Measurements from ENCODE around the gene WNT2.

The WNT2 gene

GRCh38 chr7:117323851-117324711, 1.2 kb upstream of the WNT2 start:
- no peak for TF ChIP-seq CTCF (IDR thresholded peaks at IDR 0.05)

DNA sequence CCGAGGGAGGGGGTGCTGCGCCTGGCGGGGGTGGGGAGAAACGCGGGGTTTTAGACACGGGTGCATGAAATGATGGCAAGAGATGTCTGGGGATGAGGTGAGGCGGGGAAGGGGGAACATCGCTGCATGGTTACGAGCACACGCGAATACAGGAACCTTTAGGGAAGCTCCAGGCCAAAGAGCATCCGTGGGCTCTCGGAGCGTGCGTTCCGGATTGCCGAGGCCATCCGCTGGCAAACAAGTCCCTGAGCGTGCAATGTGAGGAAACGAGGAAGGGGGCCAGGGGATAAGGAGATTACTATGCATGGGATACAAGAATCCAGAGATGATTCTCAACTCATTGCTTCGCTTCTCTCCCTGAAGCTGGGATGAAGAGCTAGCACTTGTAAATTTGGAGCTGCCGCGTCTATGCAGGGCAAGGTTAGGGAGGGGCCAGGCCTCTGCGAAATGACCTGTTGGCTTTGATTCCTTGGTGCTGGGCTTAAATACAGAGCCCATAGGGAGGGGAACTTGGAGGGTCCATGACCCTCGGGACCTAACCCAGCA, 520 bp upstream of the WNT2 start:
- no peak for TF ChIP-seq CTCF (IDR thresholded peaks at IDR 0.05)

GRCh38 chr7:117320523-117320922, 2.3 kb downstream of the WNT2 start:
- no peak for TF ChIP-seq CTCF (IDR thresholded peaks at IDR 0.05)

- no peak for TF ChIP-seq CTCF (IDR thresholded peaks at IDR 0.05)
Measured at GRCh38 chr7:117319181-117319580, 3.7 kb downstream of the WNT2 start.

- TF ChIP-seq CTCF (IDR thresholded peaks at IDR 0.05) = no peak
Measured at GRCh38 chr7:117313582-117313981, 9.3 kb downstream of the WNT2 start.

DNA sequence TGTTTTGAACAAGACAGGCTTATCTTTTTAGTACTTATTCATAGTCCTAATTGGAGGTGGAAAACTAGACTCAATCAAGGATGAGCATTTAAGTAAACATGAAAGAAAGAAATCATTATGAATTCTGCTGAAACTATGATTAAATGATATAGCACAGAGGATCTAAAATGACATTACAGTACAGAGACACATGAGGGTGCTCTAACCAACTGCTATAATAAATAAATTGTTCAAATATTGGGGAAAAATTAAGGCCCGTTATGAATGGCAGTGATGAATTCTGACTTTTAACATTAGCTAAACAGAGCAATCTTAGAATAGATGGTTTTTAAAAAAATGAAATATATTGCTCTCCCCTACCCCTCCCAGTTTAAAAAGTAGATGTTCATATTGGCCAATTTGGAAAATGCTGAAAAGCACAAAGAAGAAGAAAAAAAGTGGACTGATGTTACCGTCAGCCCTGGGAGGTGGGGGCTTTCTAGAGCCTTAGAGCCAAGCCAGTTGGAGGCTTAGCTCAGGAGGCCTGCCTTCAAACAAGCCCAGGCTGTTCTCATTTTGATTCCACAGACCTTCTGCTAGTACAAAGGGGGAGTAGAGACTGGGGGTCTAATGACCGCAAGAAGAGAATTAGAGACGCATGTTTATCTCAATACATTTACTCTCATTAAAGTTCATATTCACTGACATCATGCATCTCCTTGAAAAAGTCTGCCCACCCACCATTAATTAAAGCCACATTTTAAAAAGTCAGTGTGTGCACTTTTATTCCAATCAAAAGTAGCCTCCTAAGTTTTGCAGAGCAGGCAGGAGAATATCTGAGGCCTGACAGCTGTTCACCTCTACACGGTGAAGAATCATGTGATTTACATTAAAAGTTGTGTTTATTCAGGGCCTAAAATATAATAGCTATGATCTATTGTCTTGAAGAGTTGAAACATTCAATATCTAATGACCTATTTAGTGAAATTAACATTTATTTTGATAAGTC, 10.0 kb downstream of the WNT2 start:
- peak; percentile 59 for TF ChIP-seq CTCF (IDR thresholded peaks at IDR 0.05)

- no peak for TF ChIP-seq CTCF (IDR thresholded peaks at IDR 0.05)
Measured at GRCh38 chr7:117308891-117309290, 14.0 kb downstream of the WNT2 start.
